Measurements from ENCODE around the gene ELMO2. TPM values are rescaled to one million over a fixed set of nuclear protein-coding genes. Genes with fewer than 3 reads are reported as not detected.

The ELMO2 gene
- total RNA-seq, 3 donors from 2014 or later (not counting 1 experiment from before 2014, with no cell fraction given), result 108 to 156 (median 142) TPM

DNA sequence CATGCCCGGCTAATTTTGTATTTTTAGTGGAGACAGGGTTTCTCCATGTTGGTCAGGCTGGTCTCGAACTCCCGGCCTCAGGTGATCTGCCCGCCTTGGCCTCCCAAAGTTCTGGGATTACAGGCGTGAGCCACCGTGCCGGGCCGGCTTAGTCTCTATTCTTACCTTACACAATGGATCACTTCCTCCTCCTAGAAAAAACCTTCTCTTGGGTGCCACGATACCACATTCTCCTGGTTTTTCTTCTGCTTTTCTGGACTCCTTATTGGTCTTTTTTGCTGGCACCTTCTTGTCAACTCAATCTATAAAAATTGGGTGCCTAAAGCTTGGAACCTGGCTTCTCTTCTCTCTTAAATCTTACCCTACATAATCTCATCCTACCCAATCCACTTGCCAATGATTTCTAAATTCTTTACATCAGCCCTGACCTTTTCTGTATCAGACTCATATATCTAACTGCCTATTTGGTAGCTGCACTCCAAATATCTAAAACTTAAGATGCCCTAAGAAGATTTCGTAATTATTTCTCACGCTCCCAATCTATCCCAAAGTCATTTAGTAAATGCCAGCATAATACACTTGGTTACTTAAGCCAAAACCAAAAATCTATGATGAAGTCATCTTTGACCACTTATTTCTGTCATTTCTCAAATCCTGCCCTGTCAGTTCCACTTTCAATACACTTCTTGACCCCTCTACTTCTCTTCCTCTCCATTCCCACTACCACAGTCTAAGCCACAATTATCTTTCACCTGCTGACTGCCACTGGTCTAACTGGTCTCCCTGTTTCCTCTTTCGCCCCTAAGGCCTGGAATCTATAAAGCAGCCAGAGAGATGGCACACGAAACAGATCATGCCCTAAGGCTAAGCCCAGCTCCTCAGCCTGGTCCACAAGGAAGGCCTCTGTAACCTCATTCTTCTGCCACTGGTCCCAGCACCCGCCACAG is 43.2 kb downstream of the ELMO2 start:
- Histone ChIP-seq H3K4me3 (ENCODE audit: low read length) (peak overlapping the region; percentile 99), H3K4me1 (ENCODE audit: control insufficient read depth, insufficient read depth, low read length) (peaks cover 59% of the 10 kb centered on the region), H3K27ac (ENCODE audit: low read length) (peak overlapping the region; percentile 100), H3K36me3 (ENCODE audit: control insufficient read depth, insufficient read depth, low read length) (peaks cover 27% of the 10 kb centered on the region), H3K9me3 (ENCODE audit: control insufficient read depth, insufficient read depth, low read length) (no peaks in the 10 kb centered on the region), H3K27me3 (ENCODE audit: control insufficient read depth, insufficient read depth, low read length) (no peaks in the 10 kb centered on the region)
- H3K27me3 Mint-ChIP-seq (ENCODE audit: low read depth in 2 of 2), result no peaks in the 10 kb centered on the region
- H3K36me3 Mint-ChIP-seq, result no peaks in the 10 kb centered on the region
- intact Hi-C loops (cut with micrococcal nuclease), result loop anchor here (1.0 kb wide), 1 partner anchor 43 kb away; the partner anchor contains the start of gene ELMO2
- peak overlapping the region; percentile 86 to 92 for H3K27ac Mint-ChIP-seq
- H3K4me3 Mint-ChIP-seq, result peak overlapping the region; percentile 92
- DNase-seq (no peak), ATAC-seq (no peak)
- no peaks in the 10 kb centered on the region for H3K9me3 Mint-ChIP-seq
- peaks cover 53 to 56% of the 10 kb centered on the region in 2 donors for H3K4me1 Mint-ChIP-seq
- WGBS (ENCODE audit: insufficient coverage), result 74% methylated on average over 14 of the region's 14 CpGs
- TF ChIP-seq, protein P1, sequence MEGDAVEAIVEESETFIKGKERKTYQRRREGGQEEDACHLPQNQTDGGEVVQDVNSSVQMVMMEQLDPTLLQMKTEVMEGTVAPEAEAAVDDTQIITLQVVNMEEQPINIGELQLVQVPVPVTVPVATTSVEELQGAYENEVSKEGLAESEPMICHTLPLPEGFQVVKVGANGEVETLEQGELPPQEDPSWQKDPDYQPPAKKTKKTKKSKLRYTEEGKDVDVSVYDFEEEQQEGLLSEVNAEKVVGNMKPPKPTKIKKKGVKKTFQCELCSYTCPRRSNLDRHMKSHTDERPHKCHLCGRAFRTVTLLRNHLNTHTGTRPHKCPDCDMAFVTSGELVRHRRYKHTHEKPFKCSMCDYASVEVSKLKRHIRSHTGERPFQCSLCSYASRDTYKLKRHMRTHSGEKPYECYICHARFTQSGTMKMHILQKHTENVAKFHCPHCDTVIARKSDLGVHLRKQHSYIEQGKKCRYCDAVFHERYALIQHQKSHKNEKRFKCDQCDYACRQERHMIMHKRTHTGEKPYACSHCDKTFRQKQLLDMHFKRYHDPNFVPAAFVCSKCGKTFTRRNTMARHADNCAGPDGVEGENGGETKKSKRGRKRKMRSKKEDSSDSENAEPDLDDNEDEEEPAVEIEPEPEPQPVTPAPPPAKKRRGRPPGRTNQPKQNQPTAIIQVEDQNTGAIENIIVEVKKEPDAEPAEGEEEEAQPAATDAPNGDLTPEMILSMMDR (IDR thresholded peaks at IDR 0.05), result no peak

GRCh38 chr20:46361811-46362210 is 44.6 kb downstream of the ELMO2 start:
- no peak overlapping the region for H3K4me3 ChIP-seq (ENCODE audit: low read length)
- DNase-seq (no peak), ATAC-seq (no peak)
- H3K4me3 Mint-ChIP-seq, result peak overlapping the region; percentile 40
- H3K4me1 ChIP-seq (ENCODE audit: control insufficient read depth, insufficient read depth, low read length), result peaks cover 70% of the 10 kb centered on the region
- 85% methylated on average over 2 of the region's 2 CpGs for WGBS (ENCODE audit: insufficient coverage)
- peaks cover 15% of the 10 kb centered on the region for H3K36me3 ChIP-seq (ENCODE audit: control insufficient read depth, insufficient read depth, low read length)
- intact Hi-C loops (cut with micrococcal nuclease), result no loop called here
- H3K27me3 Mint-ChIP-seq (ENCODE audit: low read depth in 2 of 2), result no peaks in the 10 kb centered on the region
- H3K4me1 Mint-ChIP-seq, result peaks cover 64 to 67% of the 10 kb centered on the region in 2 donors
- H3K9me3 Mint-ChIP-seq, result no peaks in the 10 kb centered on the region
- H3K9me3 ChIP-seq (ENCODE audit: control insufficient read depth, insufficient read depth, low read length), result no peaks in the 10 kb centered on the region
- H3K27ac Mint-ChIP-seq, result peak overlapping the region; percentile 86 to 92
- H3K36me3 Mint-ChIP-seq, result no peaks in the 10 kb centered on the region
- H3K27ac ChIP-seq (ENCODE audit: low read length), result peak overlapping the region; percentile 1
- TF ChIP-seq, protein P1 (IDR thresholded peaks at IDR 0.05), result no peak
- H3K27me3 ChIP-seq (ENCODE audit: control insufficient read depth, insufficient read depth, low read length), result no peaks in the 10 kb centered on the region

- peaks cover 63 to 67% of the 10 kb centered on the region in 2 donors for H3K4me1 Mint-ChIP-seq
Measured at GRCh38 chr20:46361381-46361780, 45.0 kb downstream of the ELMO2 start.

More at GRCh38 chr20:46361381-46361780, 45.0 kb downstream of the ELMO2 start:
- H3K27ac ChIP-seq (ENCODE audit: low read length), result peak overlapping the region; percentile 1
- peak in 1 of 2 donors; percentile 64 for DNase-seq
- peaks cover 11% of the 10 kb centered on the region for H3K36me3 ChIP-seq (ENCODE audit: control insufficient read depth, insufficient read depth, low read length)
- no peak overlapping the region for H3K4me3 ChIP-seq (ENCODE audit: low read length)
- 53% methylated on average over 5 of the region's 5 CpGs for WGBS (ENCODE audit: insufficient coverage)
- peak overlapping the region; percentile 86 to 92 for H3K27ac Mint-ChIP-seq
- peak overlapping the region; percentile 8 for H3K4me3 Mint-ChIP-seq
- H3K36me3 Mint-ChIP-seq, result no peaks in the 10 kb centered on the region
- no peaks in the 10 kb centered on the region for H3K27me3 Mint-ChIP-seq (ENCODE audit: low read depth in 2 of 2)
- no peaks in the 10 kb centered on the region for H3K9me3 ChIP-seq (ENCODE audit: control insufficient read depth, insufficient read depth, low read length)
- TF ChIP-seq, protein P1 (IDR thresholded peaks at IDR 0.05), result no peak
- H3K4me1 ChIP-seq (ENCODE audit: control insufficient read depth, insufficient read depth, low read length), result peaks cover 74% of the 10 kb centered on the region
- no peaks in the 10 kb centered on the region for H3K9me3 Mint-ChIP-seq
- intact Hi-C loops (cut with micrococcal nuclease), result no loop called here
- ATAC-seq, result no peak
- H3K27me3 ChIP-seq (ENCODE audit: control insufficient read depth, insufficient read depth, low read length), result no peaks in the 10 kb centered on the region

Measured in natural killer cell (primary cell).